Right cardiac atrium (tissue), 5 donors: ENCODE measurements around the gene DENND1A. TPM values are rescaled to one million over a fixed set of nuclear protein-coding genes. Genes with fewer than 3 reads are reported as not detected.

Experiments used
- ATAC-seq, 2 donors: fragments of 200-7000 bp; cut with Tn5 transposase; one replicate each; pipeline versions ENCODE4 v1.8.0 to v1.9.1; 2020; ENCODE audit warnings: moderate library complexity in 2 of 2, mild to moderate bottlenecking in 1 of 2
- DNase-seq, 3 donors: peaks; one replicate each; pipeline ENCODE4 v3.0.0-alpha.2; 2020
- H3K27ac ChIP-seq: one replicate; pipeline ENCODE4 v1.5.1; 2013; ENCODE audit warnings: mild to moderate bottlenecking, low read length, control low read depth, moderate library complexity
- H3K27me3 ChIP-seq: one replicate; pipeline ENCODE4 v1.6.1; 2013; ENCODE audit not compliant: control insufficient read depth, insufficient read depth
- H3K4me1 ChIP-seq: one replicate; pipeline ENCODE4 v1.6.1; 2013; ENCODE audit warnings: low read length; ENCODE audit not compliant: control insufficient read depth, insufficient read depth
- H3K4me3 ChIP-seq: one replicate; pipeline ENCODE4 v1.5.1; 2013; ENCODE audit warnings: low read length, control low read depth
- H3K9me3 ChIP-seq: one replicate; pipeline ENCODE4 v1.6.1; 2013; ENCODE audit warnings: low read length; ENCODE audit not compliant: control insufficient read depth
- WGBS: extraction: QIAGEN DNeasy Blood & Tissue Kit; methylation state at CpG from one replicate; pipeline ENCODE4 v1.1.7; 2013; 5-methylcytosine and 5-hydroxymethylcytosine counted together
- intact Hi-C, 4 donors: fragments of 100-400 bp; cut with DNase I; formaldehyde crosslinking; loops; one replicate each; pipeline versions ENCODE4 v1.11.0 to v1.14.0; 2022 to 2023
- polyA plus RNA-seq: library from polyadenylated mRNA; stranded (reverse); fragments of 200-250 nt; gene quantifications from one replicate; pipeline ENCODE4 v1.2.3, GENCODE V29; 2013
- total RNA-seq, 4 donors: library from RNA; stranded (reverse); fragmentation: NEBNext Ultra II Directional; extraction: Animal tissue kit (Norgen Biotek cat#: 25700); gene quantifications; one replicate each; pipeline ENCODE4 v1.2.1, GENCODE V29; 2021
- donor health status: healthy with polysubstance abuse.
- donor health status: DM: no; HTN: yes; CAD: no.
- donor health status: DM: no; HTN: no; CAD: no.
- donor health status: DM: no; HTN: yes; CAD: no; lungs with severe emphysema.
- donor health status: DM: yes; HTN: yes; CAD: no.

The DENND1A gene
- total and polyA plus RNA-seq, 5 donors = 11.4 to 19.3 (median 17.4) TPM

- WGBS = 36% methylated on average over 1 of the region's 1 CpG
- Histone ChIP-seq H3K27me3 (no peaks in the 10 kb centered on the region), H3K27ac (no peak overlapping the region), H3K9me3 (no peaks in the 10 kb centered on the region), H3K4me3 (no peak overlapping the region), H3K4me1 (no peaks in the 10 kb centered on the region)
- intact Hi-C loops = no loop called here
- DNase-seq = no peak
- no peak for ATAC-seq
Observed at GRCh38 chr9:123518338-123518737, 411.6 kb downstream of the DENND1A start.

- WGBS = 98% methylated on average over 4 of the region's 4 CpGs
- ATAC-seq (no peak), DNase-seq (no peak)
- Histone ChIP-seq H3K27ac (no peak overlapping the region), H3K4me3 (no peak overlapping the region), H3K27me3 (no peaks in the 10 kb centered on the region), H3K9me3 (no peaks in the 10 kb centered on the region), H3K4me1 (no peaks in the 10 kb centered on the region)
- intact Hi-C loops = no loop called here
Observed at GRCh38 chr9:123517512-123517911, 412.4 kb downstream of the DENND1A start.

- H3K27ac ChIP-seq = no peak overlapping the region
- intact Hi-C loops = no loop called here
- H3K27me3 ChIP-seq = no peaks in the 10 kb centered on the region
- WGBS = 80% methylated on average over 4 of the region's 4 CpGs
- H3K4me1 ChIP-seq = no peaks in the 10 kb centered on the region
- DNase-seq (no peak), ATAC-seq (no peak)
- no peaks in the 10 kb centered on the region for H3K9me3 ChIP-seq
- H3K4me3 ChIP-seq = no peak overlapping the region
Observed at GRCh38 chr9:123514766-123515165, 415.2 kb downstream of the DENND1A start.

DNA sequence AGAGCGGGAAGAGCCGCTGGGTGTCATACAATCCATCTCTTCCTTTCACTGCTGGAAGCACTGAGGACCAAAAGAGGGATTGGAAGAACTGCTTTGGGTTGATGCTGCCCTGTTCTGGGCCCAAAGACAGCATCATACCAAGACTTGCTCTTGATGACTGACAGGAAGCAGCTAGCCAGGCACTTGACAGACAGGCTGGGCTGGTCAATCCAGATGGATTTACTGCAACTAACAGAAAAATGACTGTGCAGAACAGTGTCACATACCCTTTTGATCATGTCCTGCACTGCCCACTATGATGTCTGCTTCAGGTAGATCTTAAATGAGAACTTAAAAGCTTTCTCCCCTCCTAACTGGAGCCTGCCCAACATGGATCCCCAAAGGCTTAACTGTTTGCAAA, 416.4 kb downstream of the DENND1A start:
- Histone ChIP-seq H3K27ac (no peak overlapping the region), H3K4me3 (no peak overlapping the region), H3K9me3 (no peaks in the 10 kb centered on the region), H3K27me3 (no peaks in the 10 kb centered on the region), H3K4me1 (no peaks in the 10 kb centered on the region)
- no peak for DNase-seq
- ATAC-seq = no peak
- intact Hi-C loops = no loop called here
- 97% methylated on average over 2 of the region's 2 CpGs for WGBS

DNA sequence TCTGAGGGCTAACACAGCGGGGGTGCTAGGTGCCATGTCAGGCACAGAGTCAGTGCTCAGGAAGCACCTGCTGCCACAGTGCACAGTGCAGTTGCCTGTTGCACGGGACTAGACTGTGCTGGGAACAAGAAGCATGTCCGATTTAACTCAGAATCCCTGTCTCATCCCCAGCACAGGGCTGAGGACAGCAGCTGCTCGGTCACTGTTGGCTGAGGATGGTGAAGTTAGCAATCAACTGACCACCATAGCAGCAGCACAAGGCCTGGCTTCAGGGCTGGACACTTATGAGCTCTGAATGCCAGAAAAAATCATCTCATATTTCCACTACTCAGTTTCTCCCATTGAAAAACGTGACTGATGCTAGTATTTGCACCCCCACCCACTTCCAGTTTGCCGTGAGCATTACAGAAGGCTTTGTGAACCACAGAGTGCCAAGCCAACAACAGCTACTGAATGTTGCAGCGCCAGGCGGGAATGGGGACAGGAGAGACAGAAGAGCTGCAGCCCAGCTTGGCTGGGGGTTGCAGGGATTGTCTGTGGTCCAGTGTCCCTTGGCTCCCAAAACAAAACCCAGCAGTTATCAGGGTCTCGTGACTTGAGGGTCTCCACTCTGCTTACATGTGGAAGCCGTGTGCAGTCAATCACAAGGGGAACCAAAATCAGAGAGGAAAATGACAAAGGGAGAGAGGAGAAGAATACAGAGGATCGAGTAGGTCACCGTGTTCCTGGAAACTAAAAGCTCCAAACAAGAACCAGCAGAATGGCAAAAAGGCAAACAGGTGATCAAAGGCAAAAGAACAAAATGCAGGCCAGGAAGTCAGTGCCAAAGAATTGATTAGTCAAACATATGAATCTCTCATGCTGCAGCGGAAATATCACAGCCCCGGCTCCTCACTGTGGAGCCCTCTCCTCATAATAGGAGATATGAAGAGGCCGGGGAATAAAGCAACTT, 418.3 kb downstream of the DENND1A start:
- H3K9me3 ChIP-seq = no peaks in the 10 kb centered on the region
- H3K4me1 ChIP-seq = no peaks in the 10 kb centered on the region
- WGBS = 83% methylated on average over 15 of the region's 15 CpGs
- H3K27ac ChIP-seq = no peak overlapping the region
- H3K27me3 ChIP-seq = no peaks in the 10 kb centered on the region
- ATAC-seq (no peak), DNase-seq (no peak)
- H3K4me3 ChIP-seq = no peak overlapping the region
- intact Hi-C loops = no loop called here

GRCh38 chr9:123509646-123510045, 420.3 kb downstream of the DENND1A start:
- H3K27me3 ChIP-seq = no peaks in the 10 kb centered on the region
- H3K4me3 ChIP-seq = no peak overlapping the region
- DNase-seq = no peak
- no peaks in the 10 kb centered on the region for H3K9me3 ChIP-seq
- WGBS = 95% methylated on average over 2 of the region's 2 CpGs
- intact Hi-C loops = no loop called here
- H3K4me1 ChIP-seq = peaks cover 2% of the 10 kb centered on the region
- no peak for ATAC-seq
- no peak overlapping the region for H3K27ac ChIP-seq

GRCh38 chr9:123508048-123508447, 421.9 kb downstream of the DENND1A start:
- ATAC-seq (peak; percentile 48 to 67), DNase-seq (no peak)
- no peaks in the 10 kb centered on the region for H3K27me3 ChIP-seq
- no peaks in the 10 kb centered on the region for H3K9me3 ChIP-seq
- no peak overlapping the region for H3K27ac ChIP-seq
- WGBS = 42% methylated on average over 6 of the region's 6 CpGs
- intact Hi-C loops = no loop called here
- peaks cover 2% of the 10 kb centered on the region for H3K4me1 ChIP-seq
- peak overlapping the region; percentile 33 for H3K4me3 ChIP-seq

GRCh38 chr9:123505496-123505895, 424.4 kb downstream of the DENND1A start:
- Histone ChIP-seq H3K27ac (no peak overlapping the region), H3K9me3 (no peaks in the 10 kb centered on the region), H3K4me1 (peaks cover 4% of the 10 kb centered on the region), H3K4me3 (no peak overlapping the region), H3K27me3 (no peaks in the 10 kb centered on the region)
- whole genome bisulfite sequencing = 45% methylated on average over 7 of the region's 7 CpGs
- ATAC-seq (no peak), DNase-seq (no peak)
- intact Hi-C loops = no loop called here

DNA sequence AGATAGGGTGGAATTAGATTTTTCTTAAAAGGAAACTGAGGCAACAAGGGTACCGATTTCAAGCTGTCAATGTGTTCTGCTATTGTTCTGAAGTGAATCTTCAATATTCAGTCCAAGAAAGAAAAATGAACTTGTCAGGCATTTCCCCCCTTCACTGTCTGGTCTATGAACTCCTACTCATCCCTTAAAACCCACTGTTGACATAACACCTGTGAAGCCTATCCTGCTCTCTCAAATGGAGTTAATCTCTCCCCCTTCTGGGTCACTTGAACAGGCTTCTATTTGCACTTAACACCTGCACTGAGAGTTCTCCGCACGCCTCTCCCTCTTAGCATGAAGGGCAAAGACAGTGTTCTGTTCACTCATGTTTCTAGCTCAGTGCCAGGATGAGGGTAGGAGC, 429.6 kb downstream of the DENND1A start:
- Histone ChIP-seq H3K4me1 (peaks cover 2% of the 10 kb centered on the region), H3K4me3 (no peak overlapping the region), H3K27ac (no peak overlapping the region), H3K9me3 (no peaks in the 10 kb centered on the region), H3K27me3 (no peaks in the 10 kb centered on the region)
- intact Hi-C loops = no loop called here
- ATAC-seq (no peak), DNase-seq (no peak)
- 65% methylated on average over 3 of the region's 3 CpGs for WGBS

GRCh38 chr9:123497830-123498229, 432.1 kb downstream of the DENND1A start:
- WGBS = 93% methylated on average over 1 of the region's 1 CpG
- H3K4me1 ChIP-seq = no peaks in the 10 kb centered on the region
- no peaks in the 10 kb centered on the region for H3K9me3 ChIP-seq
- H3K27me3 ChIP-seq = no peaks in the 10 kb centered on the region
- H3K27ac ChIP-seq = no peak overlapping the region
- intact Hi-C loops = loop anchor here in 1 of 4 donors (10.0 kb wide), 1 partner anchor 63 kb away; no protein-coding TSS in a partner anchor
- H3K4me3 ChIP-seq = no peak overlapping the region
- ATAC-seq = no peak
- no peak for DNase-seq

- Histone ChIP-seq H3K9me3 (no peaks in the 10 kb centered on the region), H3K4me1 (no peaks in the 10 kb centered on the region), H3K27ac (no peak overlapping the region), H3K4me3 (no peak overlapping the region), H3K27me3 (no peaks in the 10 kb centered on the region)
- intact Hi-C loops = loop anchor here in 1 of 4 donors (10.0 kb wide), 1 partner anchor 61 kb away; no protein-coding TSS in a partner anchor
- 96% methylated on average over 7 of the region's 7 CpGs for WGBS
- ATAC-seq (no peak), DNase-seq (no peak)
Observed at GRCh38 chr9:123495731-123496130, 434.2 kb downstream of the DENND1A start.
